ENCODE results near the gene TP73.
"Not testable (repeated sequence)": the region's sequence is repeated elsewhere in the genome, so short reads cannot be mapped to it uniquely, and the experiment has no call there.

The TP73 gene

DNA sequence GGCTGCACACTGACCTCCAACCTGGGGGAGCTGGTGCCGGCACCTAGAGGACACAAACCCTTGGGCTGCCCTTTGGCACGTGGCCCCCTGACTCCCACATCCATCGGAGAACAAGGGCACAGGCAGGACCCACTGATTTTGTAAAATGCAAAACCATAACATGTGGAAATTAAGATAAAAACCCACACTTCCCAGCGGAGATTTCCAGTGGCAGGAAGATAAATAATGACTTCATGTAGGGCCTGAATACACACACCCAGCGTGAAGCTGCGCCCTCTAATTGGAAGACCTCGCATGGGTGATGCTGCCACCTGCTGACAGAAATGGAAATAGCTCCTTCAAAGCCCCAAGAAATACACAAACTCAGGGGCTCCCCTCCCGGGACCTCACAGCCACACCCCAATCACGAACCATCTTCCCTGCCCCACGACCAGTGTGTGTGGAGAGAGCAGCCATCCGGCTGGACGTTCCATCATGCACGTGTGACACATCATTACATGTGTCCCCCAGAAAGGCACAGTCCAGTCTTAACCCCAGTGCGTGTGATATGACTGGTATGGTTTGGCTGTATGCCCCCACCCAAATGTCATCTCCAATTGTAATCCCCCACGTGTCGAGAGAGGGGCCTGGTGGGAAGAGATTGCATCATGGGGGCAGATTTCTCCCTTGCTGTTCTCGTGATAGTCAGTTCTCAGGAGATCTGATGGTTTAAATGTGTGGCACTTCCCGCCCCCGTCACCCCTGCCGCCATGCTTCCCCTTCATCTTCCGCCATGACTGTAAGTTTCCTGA, 33.2 kb upstream of the TP73 start:
- peak; percentile 12 for FAIRE-seq

DNA sequence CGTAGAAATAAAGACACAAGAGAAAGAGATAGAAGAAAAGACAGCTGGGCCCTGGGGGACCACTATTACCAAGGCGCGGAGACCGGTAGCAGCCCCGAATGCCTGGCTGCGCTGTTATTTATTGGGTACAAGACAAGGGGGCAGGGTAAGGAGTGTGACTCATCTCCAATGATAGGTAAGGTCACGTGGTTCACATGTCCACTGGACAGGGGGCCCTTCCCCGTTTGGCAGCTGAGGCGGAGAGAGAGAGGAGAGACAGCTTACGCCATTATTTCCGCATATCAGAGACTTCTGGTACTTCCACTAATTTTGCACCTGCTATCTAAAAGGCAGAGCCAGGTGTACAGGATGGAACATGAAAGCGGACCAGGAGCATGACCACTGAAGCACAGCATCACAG, 31.6 kb upstream of the TP73 start:
- FAIRE-seq: no peak

DNA sequence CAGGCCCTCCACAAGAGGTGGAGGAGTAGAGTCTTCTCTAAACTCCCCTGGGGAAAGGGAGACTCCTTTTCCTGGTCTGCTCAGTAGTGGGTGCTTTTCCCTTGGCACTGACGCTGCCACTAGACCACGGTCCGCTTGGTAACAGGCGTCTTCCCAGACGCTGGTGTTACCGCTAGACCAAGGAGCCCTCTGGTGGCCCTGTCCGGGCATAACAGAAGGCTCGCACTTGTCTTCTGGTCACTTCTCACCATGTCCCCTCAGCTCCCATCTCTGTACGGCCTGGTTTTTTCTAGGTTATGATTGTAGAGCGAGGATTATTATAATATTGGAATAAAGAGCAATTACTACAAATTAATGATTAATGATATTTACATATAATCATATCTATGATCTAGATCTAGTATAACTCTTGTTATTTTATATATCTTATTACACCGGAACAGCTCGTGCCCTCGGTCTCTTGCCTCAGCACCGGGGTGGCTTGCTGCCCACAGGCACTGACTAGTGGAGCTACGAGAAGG, 31.1 kb upstream of the TP73 start:
- peak; percentile 80 for FAIRE-seq

DNA sequence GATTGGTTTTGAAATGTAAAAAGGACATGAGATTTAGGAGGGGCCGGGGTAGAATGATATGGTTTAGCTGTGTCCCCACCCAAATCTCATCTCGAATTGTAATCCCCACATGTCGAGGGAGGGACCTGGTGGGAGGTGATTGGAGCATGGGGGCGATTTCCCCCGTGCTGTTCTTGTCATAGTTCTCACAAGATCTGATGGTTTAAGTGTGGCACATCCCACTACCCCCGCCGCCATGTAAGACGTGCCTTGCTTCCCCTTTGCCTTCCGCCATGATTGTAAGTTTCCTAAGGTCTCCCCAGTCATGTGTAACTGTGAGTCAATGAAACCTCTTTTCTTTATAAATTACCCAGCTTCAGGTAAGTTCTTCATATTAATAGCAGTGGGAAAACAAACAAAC, 30.2 kb upstream of the TP73 start:
- FAIRE-seq: not testable (repeated sequence)

DNA sequence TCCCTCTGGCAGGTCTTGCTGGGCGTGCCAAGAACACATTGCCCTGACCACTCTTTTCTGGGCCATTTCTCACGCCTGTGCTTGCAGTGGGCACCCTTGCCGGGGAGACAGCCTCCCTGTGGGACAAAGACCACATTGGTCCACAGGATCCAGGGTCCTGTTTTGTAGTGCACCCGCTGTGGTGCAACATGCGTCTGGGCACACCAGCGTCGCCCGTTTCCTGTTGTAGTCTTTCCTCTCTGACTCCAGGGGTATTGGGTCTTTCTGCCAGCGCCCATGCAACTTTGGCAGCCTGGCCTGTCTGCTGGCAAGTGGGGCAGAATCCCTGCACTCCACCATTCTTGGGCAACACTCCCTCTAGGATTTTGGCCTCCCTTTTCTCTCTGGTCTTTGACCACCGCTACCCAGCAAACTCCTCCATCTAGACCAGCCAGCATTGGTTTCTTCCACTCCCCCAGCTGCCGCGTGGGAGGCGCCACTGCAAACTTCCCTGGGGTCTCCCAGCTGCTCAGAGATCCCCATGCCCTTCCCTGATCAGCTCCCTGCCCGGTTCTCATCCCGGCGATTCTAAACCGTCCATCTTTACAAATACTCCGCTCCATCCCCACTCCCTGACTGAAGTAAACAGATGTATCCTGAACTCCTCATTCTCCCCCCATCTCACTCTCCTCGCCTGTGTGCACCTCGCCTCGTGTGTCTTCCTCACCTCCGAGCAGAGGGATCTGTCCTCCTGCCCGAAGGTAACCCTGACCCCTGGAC, 28.7 kb upstream of the TP73 start:
- no peak for FAIRE-seq

DNA sequence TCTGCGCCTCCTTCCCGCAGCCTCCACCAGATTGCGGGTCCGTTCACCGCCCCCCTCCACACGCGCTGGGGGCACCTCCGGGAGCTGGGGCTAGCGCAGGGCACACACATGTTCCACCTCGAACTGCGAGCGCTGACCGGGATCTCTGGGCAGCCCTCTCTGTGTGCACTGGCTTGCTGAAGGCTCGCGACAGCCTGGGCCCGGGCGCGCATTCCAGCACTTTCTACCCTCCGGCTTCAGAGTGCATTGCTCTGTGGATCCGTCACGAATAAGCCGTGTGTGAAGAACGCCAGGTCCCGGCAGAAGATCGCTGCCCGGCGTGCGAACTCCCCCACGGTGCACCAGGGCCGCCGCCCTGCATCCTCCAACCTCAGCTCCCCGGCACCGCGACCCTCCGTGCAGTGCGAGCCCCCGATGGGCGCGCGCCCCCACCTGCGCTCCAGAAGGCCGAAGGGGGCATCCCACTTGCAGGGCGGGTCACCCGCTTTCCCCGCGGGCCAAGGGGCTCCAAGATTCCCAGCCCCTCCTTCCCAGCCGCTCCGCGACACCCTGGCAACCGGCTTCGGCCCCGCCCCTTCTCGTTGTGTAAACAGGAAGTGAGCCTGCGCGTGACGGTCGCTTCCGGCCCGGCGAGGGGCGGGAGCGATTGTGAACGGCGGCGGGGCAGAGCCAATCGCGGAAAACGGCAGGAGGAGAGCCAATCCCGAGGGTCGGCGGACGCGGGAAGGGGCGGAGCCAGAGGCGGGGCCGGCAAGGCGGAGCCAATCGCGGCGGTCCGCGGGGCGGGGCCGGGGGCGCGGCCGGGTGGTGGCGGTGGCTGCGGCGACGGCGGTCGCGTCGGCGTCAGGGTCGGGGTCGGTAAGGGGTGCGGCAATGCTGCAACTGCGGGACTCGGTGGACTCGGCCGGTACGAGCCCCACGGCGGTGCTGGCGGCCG, 27.8 kb upstream of the TP73 start, which contains the start of gene TPRG1L:
Gene TPRG1L (plus strand): TSS at position 816 of the 937 bp plus-strand sequence. CDS start 58 bp downstream, at position 874.
- peak; percentile 51 for FAIRE-seq

DNA sequence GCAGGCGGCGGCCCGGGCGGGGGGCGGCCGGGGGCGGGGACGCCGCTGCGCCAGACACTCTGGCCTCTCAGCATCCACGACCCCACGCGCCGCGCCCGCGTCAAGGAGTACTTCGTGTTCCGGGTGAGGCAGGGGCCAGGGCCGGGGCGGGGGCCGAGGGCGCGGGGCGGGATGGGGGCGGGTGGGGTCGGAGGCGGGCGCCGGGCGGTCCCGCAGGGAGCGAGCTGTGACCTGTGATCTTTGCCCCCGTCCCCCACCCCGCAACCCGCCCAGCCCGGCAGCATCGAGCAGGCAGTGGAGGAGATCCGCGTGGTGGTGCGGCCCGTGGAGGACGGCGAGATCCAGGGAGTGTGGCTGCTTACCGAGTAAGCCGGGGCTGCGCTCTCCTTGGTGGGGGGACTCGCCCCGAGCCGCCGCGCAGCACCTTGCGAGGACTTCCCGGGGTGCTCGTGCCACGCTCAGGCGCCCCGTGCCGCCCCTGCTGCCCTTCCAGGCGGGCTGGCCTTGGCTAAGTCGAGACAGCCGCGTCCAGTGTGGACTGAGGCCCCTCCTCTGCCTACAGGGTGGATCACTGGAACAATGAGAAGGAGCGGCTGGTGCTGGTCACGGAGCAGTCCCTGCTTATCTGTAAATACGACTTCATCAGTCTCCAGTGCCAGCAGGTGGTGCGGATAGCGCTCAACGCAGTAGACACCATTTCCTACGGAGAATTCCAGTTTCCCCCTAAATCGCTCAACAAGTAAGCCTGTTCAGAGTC, 27.0 kb upstream of the TP73 start:
- FAIRE-seq: no peak

DNA sequence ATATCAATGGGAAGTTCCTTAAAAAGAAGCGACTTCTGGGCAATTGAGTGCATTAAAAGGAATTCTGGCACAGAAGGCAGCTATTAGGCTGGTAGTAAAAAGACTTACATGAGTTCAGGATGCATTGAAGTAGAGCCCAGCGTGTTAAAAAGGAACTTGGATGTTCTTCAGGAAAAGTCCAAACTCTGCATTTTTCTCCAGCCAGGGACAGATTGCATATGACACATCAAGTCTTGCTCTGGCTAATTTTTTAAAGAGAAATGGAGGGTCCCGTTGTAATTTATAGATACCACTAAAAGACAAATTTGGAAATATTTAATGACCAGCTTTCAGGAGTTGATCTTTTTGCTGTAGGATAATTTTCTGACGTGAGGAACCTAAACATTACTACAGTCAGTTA, 26.3 kb upstream of the TP73 start:
- no peak for FAIRE-seq

DNA sequence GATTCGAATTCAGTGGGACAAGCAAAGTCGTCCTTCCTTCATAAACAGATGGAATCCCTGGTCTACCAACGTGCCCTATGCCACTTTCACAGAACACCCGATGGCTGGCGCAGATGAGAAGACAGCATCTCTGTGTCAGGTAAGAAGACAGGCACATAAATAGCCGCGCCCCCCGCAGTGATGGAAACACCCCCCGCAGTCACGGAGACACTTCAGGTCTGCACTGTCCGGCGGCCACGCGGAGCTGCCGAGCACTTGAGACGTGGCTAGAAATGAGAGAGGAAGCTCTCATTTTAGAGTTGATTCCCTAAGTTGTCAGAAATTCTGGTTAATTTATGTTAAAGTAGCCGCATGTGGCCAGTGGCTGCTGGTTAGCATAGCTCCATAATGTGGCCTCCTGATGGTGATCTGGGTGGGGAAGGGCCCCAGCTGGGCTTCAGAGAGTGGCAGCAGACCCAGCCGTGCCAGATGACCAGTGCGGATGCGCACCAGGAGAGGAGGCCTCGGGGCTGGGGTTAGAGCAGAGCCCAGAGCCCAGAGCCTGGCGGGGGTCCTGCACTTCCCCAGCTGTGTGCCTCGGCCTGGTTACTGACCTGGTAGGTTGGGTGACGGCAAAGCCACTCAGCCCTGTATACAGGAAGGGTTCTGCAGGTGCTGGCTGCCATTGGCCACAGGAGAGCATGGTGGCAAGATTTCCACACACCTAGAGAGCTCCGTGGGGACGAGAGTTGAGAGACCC, 24.6 kb upstream of the TP73 start:
- no peak for FAIRE-seq

DNA sequence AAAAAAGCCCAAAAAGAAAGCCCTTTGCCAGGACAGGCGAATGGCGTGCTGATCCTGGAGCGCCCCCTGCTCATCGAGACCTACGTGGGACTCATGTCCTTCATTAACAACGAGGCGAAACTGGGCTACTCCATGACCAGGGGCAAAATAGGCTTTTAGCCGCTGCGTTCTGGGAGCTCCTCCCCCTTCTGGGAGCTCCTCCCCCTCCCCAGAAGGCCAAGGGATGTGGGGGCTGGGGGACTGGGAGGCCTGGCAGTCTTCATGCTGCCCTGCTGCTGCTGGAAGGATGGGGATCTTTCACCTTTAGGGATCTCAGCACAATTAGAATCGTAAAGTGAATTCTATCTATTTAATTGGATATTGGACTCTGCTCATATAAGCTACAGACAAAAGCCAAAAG, 23.9 kb upstream of the TP73 start:
- FAIRE-seq: no peak

DNA sequence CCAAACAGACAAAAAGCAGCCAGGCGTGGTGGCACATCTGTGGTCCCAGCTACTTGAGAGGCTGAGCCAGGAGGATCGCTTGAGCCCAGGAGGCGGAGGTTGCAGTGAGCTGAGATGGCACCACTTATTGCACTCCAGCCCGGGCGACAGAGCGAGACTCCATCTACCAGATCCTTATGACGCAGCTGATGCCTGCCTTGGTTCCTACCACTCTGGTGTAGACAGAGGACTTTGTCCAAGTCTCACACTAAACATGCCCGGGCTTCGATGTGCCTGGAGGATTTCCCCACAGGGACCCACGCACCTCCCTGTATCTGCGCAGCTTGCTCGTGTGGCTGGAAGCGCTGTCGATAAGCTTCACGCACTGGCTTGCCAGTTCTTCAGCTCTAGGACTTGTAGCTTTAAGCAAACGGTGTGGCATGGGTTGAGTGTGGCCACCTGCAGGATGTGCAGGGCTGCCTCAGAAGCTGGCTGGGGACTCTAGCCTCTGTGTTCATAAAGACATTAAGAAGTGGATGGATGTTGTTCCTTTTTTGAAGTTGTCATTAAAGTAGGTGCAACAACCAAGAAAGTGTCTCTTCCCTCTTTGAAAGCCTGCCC, 22.7 kb upstream of the TP73 start:
- no peak for FAIRE-seq

DNA sequence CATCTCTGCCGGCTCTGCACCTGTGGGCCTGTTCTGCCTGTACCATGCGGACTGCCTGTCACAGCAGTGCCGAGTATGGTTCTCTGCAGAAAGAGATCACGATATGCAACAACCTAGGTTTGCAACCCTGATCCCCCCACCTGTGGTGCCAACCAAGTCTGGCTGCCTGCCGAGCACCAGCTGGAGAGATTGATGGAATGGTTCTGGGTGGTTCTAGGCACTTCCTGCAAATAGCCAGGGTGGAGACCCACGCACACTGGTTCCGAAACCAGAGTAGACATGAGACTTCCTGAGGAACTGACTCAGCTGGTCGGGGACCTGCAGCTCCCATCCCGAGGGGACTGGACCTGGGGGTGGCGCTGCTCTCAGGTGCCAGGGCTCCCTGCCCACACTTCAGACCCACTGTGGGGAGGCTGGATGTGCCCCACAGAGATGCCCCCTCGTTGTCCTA, 22.1 kb upstream of the TP73 start:
- no peak for FAIRE-seq

DNA sequence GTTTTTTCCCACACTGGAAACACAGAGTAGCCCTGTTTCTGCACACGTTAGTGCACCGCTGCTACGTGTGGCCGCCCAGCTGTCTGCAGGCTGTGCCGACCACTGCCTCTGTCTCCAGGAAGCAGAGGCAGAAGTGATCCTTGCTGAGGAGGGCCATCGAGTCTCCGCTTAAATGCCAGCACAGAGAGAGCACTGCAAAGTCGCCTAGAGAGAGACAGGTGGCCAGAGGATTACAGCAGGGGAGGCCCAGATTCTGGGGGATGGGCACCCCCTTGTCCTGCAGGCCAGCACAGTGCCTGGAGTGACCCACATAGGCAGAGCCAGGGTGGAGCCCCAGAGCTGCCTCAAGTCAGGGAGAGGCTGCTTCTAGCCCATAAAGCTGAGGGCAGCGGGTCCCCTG, 21.4 kb upstream of the TP73 start:
- no peak for FAIRE-seq

DNA sequence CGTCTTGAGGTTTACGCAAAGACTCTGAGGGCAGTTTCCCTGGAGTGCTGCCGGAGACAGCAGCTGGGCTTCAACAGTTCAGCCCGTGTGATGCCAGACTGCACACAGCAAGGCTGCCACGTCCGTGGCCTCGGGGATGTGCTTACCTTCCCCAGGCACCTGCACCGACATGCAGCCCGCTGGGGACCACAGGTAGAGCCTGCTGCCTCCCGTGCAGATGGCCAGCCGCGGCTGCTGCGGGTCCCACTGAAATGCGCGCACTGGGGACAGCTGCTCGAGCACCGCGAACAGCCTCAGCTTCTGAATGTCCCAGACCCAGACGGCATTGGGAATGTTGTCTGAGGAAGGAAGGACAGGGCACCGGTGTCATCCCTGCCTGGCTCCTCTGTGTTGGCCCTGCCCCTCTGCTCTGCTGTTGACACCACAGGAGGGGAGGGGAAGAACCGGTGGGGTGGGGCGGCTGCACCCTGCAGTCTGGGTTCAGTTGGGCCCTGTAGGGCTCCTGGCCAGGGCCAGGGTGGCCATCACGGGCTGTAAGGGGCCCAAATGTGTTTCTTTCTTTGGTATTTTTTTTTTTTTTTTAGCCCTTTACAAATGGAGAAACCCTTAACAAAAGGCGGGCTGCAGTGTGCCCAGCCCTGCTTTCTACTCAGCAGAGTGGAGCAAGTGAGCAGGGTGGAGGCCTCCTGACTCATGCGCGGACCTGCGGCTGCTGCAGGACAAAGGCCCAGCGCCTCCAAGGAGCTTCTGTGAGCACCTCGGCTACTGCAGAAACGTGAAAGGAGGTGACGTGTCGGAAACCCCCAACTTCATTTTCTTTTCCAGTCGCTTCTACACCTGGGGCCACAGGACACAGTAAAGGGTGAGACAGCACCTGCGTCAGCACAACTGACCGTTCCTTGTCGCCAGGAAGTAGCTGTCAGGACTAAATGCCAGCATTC, 20.7 kb upstream of the TP73 start:
- no peak for FAIRE-seq

DNA sequence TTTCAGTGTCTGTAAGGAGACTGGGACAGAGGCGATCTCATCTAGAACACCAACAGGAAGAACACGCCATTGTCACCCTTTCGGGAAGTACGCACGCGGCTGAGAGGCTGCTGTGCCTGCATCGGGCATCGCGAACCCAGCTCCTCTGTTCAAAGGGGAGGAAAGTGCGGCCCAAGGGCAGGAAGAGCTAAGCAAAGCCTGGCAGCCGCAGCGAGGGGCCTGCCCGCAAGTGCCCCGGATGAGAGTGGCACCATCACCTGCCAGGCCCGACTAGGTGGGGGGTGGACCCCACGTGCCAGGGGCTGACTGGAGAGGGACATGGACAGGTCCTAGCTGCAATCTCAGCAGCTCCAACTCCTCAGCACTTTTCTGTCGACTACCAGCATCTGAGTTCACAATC, 20.0 kb upstream of the TP73 start:
- no peak for FAIRE-seq

DNA sequence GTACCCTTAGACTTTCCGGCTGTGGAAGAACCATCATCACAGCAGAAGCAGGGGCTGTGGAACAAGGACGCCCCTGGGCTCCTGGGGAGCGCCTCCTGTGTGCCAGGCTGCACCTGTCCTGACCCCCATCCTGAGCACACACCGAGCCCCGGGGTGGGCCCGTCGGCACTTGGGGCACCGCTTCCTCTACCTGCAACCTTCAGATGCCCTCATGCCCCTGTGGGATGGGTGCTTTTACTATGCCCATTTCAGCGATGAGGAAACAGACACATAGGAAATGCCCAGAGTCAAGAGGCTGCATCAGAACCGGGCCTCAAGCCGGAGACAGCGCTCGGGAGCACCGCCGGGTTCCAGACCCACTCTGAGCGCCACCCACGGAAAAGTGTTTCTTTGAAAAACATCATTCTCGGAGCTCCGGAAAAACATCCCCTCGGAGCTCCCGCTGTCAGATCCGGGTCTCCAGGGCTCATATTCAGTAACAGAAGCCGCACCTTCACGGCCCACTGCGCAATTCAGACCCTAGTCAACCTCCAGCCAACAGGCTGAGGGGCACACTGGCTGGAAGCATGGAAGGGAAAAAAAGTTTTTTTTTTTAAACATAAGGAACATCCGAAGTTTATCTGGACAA, 19.5 kb upstream of the TP73 start:
- FAIRE-seq: no peak

DNA sequence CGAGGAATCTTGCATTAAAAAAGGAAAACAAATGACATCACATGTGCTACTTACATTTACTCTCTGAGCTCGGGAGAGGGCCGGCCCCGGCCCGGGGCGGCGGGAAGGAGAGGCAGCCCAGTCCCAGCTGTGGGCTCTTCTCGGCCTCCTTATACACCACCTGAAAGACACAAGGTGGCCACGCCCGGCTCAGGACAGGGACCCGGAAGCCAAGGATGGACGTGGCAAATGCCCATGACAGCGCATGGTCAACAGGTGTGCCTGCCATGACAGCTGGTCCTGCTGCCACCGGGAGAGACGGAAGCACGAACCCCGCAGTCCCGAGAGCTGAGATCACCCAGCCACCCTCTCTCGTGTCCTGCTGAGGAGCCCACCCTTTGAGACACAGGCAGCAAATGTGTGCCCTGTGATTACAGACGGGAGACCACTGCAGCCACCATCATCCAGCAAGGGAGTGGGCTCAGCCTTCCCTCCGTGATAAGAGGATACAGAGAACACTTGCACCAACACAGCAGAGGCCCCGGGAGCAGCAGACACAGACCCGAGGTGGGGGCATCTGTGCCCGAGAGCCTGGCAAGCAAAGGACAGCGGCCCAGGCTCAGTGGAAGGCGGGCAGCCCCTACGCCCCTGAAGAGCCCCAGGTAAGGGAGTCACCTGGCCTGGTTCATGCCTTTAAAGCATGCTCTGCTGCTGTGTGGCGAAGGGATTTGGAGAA, 18.8 kb upstream of the TP73 start:
- no peak for FAIRE-seq

DNA sequence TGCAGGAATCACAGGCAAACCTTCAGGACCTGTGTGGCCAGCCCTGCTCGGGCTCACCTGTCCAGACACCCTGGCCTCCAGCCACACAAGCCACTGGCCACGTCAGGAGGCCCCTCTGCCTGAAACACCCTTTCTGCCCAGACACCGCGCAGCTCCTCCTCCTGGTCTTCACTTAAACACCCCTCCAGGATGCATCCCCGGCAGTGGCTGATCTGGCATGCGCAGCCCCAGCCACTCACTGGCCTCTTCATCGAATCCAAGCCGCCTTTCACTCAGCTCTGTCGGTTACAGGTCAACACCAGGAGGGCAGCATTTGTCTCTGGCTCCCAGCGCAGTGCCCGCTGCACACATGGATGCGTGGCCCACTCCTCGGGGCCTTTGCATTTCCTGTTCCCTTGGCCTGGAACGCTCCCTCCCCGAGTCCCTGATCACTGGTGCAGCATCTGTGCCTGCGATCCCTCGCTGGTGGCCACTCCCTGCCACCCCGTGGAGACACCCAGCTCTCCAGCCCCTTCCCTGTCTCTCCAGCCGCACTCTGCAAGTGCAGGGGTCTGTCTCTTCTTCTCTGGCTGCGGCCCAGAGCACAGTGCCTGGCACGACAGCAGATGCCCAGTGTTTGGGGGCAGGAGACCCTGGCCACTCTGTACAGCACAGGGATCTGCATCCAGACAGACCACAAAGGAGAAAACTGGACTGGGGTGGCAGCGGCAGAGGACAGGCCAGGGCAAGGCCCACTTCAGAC, 18.1 kb upstream of the TP73 start:
- no peak for FAIRE-seq
